Measurements from ENCODE around the gene SUPT20HL2.

GRCh38 chrX:24283127-24283794, 30.6 kb downstream of the SUPT20HL2 start:
- TF ChIP-seq, protein P1, sequence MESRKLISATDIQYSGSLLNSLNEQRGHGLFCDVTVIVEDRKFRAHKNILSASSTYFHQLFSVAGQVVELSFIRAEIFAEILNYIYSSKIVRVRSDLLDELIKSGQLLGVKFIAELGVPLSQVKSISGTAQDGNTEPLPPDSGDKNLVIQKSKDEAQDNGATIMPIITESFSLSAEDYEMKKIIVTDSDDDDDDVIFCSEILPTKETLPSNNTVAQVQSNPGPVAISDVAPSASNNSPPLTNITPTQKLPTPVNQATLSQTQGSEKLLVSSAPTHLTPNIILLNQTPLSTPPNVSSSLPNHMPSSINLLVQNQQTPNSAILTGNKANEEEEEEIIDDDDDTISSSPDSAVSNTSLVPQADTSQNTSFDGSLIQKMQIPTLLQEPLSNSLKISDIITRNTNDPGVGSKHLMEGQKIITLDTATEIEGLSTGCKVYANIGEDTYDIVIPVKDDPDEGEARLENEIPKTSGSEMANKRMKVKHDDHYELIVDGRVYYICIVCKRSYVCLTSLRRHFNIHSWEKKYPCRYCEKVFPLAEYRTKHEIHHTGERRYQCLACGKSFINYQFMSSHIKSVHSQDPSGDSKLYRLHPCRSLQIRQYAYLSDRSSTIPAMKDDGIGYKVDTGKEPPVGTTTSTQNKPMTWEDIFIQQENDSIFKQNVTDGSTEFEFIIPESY (IDR thresholded peaks at IDR 0.05; ENCODE audit: borderline replicate concordance, low read depth), result no peak
- TF ChIP-seq SIN3A (IDR thresholded peaks at IDR 0.05; ENCODE audit: borderline replicate concordance, low read depth, low read length), result no peak
- TF ChIP-seq, protein P2, sequence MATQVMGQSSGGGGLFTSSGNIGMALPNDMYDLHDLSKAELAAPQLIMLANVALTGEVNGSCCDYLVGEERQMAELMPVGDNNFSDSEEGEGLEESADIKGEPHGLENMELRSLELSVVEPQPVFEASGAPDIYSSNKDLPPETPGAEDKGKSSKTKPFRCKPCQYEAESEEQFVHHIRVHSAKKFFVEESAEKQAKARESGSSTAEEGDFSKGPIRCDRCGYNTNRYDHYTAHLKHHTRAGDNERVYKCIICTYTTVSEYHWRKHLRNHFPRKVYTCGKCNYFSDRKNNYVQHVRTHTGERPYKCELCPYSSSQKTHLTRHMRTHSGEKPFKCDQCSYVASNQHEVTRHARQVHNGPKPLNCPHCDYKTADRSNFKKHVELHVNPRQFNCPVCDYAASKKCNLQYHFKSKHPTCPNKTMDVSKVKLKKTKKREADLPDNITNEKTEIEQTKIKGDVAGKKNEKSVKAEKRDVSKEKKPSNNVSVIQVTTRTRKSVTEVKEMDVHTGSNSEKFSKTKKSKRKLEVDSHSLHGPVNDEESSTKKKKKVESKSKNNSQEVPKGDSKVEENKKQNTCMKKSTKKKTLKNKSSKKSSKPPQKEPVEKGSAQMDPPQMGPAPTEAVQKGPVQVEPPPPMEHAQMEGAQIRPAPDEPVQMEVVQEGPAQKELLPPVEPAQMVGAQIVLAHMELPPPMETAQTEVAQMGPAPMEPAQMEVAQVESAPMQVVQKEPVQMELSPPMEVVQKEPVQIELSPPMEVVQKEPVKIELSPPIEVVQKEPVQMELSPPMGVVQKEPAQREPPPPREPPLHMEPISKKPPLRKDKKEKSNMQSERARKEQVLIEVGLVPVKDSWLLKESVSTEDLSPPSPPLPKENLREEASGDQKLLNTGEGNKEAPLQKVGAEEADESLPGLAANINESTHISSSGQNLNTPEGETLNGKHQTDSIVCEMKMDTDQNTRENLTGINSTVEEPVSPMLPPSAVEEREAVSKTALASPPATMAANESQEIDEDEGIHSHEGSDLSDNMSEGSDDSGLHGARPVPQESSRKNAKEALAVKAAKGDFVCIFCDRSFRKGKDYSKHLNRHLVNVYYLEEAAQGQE (IDR thresholded peaks at IDR 0.05; ENCODE audit: low read depth, low read length), result no peak
- TF ChIP-seq, protein P3, sequence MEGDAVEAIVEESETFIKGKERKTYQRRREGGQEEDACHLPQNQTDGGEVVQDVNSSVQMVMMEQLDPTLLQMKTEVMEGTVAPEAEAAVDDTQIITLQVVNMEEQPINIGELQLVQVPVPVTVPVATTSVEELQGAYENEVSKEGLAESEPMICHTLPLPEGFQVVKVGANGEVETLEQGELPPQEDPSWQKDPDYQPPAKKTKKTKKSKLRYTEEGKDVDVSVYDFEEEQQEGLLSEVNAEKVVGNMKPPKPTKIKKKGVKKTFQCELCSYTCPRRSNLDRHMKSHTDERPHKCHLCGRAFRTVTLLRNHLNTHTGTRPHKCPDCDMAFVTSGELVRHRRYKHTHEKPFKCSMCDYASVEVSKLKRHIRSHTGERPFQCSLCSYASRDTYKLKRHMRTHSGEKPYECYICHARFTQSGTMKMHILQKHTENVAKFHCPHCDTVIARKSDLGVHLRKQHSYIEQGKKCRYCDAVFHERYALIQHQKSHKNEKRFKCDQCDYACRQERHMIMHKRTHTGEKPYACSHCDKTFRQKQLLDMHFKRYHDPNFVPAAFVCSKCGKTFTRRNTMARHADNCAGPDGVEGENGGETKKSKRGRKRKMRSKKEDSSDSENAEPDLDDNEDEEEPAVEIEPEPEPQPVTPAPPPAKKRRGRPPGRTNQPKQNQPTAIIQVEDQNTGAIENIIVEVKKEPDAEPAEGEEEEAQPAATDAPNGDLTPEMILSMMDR (IDR thresholded peaks at IDR 0.05), result no peak
- no peak for TF ChIP-seq EP300 (IDR thresholded peaks at IDR 0.05; ENCODE audit: borderline replicate concordance in 1 of 2, low read depth in 1 of 2, low read length in 1 of 2)
- TF ChIP-seq, protein P4, sequence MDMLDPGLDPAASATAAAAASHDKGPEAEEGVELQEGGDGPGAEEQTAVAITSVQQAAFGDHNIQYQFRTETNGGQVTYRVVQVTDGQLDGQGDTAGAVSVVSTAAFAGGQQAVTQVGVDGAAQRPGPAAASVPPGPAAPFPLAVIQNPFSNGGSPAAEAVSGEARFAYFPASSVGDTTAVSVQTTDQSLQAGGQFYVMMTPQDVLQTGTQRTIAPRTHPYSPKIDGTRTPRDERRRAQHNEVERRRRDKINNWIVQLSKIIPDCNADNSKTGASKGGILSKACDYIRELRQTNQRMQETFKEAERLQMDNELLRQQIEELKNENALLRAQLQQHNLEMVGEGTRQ (IDR thresholded peaks at IDR 0.05; ENCODE audit: borderline replicate concordance, low read depth, low read length), result no peak
- TF ChIP-seq MEF2A (IDR thresholded peaks at IDR 0.05; ENCODE audit: borderline replicate concordance, low read depth), result no peak
- TF ChIP-seq MAX (IDR thresholded peaks at IDR 0.05; ENCODE audit: low read depth), result no peak
- no peak for TF ChIP-seq GABPA (IDR thresholded peaks at IDR 0.05; ENCODE audit: low read depth)

All from SK-N-SH (cell line).